HG02759 (cell line): ENCODE measurements around the gene PCSK6.

Experiments used
- ATAC-seq: cut with Tn5 transposase; IDR thresholded peaks from one replicate; pipeline ENCODE4 v1.9.1; 2021; ENCODE audit warnings: mild to moderate bottlenecking, moderate library complexity; ENCODE audit not compliant: unreplicated experiment

Gene PCSK6

DNA sequence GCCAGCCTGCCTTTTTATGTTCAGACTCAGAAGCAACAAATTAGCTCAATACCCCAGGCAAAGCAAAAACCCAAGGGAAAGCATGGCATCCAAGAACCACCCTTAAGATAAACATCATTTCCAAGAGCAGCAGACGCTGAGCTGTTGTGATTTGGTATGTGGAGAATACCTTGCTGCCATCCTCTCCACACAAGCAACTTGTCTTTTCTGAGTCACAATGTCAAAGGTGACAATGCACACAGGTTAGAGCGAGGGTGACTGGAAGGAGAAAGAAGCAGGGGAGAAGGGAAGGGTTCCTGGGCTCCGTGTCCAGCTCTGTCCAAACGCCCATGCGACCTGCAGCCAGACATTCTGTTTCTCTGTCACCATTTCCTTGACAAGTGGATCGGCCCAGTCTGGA, 6.0 kb downstream of the PCSK6 start:
- no peak for ATAC-seq

DNA sequence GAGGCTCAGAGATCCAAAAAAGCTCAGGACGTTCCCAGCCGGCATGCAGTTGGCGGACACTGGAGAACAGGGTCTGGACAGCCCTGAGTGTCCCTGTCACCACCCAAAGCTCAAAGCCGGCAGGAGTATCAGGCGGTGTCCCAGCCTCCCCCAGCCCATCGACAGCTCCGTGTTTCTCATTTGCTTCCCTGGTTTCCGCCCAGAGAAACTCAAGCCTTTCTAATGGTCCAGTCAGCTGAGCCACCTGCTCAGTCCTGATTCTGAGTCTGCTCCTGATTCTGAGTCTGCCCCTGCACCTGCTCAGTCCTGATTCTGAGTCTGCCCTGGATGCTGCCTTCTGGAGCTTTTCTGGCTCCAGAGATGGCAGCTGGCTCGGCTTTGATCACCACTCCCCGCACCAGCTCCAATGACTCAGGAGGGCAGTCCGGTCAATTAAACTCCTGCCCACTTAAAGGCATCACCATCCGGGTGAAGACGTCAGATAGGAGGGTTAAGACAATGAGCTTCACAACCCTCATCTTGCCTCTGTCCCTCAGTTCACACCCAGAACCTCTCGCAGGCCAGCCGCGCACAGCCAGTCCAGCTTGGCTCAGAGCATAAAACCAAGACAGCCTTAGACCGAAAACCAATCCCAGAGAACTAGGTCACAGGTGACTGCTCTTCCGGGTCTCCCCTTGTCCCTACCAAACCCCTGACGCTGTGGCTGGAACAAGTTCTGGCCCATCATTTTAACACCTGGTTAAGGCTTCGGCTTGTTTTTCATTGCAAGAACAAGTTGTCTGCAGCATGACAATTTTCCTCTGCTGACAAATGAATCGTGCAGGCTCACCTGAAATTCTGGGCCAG, 6.8 kb downstream of the PCSK6 start:
- ATAC-seq = no peak

DNA sequence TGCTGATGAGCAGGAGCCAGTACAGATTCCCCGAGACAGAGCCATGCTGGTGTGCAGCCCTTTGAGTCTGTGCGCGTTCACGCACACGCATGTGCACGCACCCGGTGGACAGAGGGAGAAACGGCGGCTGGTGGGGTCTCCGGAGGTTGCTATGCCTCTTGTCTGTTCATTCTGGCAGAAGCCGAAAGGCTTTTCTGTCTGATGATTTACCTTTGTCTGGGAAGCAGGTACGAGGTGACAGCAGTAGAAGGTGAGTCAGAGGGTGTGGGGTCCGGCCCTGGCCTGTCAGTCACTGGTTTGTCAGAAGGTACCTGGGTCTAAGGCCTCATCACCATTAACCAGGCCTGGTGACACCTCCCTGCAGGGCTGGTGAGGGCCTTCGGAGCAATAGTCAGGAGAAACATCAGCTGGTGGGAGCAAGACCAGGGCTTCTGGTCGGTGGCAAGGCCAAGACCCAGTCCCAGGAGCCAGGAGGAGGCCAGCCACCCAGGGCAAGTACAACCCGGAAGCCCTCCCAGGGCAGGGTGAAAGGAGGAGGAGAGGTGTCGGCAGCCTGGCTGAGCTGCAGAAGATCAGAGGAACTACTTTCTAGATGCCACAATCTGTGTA, 7.5 kb downstream of the PCSK6 start:
- no peak for ATAC-seq

DNA sequence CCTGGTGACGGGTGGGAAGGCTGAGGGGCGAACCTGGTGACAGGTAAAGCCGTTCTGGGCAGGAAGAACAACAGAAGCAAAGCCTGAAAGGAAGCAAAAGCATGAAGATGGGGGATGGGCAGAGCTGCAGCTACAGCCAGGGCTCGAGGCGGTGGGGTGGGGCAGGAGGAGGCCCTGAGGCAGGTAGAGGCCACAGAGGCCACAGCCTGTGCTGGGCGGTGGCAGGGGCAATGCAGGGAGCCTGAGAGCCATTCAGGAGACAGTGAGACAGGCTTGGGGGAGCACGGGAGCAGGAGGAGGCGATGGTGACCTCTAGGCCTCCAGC, 8.2 kb downstream of the PCSK6 start:
- ATAC-seq = no peak

DNA sequence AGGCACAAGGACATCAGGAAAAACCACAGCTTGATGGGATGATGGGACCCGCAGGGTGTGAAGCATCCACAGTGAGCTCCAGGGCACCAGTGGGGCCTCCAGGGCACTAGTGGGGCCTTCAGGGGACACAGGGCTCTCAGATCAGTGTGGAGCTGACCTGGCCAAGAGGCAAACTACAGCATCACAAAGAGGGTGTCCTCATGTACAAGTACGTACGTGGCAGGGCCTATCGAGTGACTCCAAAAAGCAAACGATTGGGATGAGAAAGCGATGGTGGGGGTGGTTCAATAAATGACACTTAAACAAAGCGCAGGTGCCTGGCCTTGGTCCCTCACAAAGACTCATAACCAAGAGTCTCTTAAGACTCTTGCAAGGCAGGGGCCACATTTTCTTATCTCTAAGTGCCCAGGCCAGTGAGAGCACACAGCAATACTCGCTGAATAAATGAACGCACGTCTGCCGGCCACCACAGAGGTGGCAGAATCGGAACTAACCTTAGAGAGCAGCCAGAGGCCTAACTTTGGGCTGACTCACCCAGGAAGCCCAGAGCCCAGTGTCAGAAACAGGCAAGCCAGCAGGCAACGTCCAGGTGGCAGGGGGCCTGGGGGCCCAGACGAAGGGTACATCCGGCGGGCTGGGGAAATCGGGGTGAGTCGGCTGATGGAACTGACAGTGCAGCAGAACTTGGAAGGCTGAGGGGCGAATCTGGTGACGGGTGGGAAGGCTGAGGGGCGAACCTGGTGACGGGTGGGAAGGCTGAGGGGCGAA, 8.7 kb downstream of the PCSK6 start:
- no peak for ATAC-seq

DNA sequence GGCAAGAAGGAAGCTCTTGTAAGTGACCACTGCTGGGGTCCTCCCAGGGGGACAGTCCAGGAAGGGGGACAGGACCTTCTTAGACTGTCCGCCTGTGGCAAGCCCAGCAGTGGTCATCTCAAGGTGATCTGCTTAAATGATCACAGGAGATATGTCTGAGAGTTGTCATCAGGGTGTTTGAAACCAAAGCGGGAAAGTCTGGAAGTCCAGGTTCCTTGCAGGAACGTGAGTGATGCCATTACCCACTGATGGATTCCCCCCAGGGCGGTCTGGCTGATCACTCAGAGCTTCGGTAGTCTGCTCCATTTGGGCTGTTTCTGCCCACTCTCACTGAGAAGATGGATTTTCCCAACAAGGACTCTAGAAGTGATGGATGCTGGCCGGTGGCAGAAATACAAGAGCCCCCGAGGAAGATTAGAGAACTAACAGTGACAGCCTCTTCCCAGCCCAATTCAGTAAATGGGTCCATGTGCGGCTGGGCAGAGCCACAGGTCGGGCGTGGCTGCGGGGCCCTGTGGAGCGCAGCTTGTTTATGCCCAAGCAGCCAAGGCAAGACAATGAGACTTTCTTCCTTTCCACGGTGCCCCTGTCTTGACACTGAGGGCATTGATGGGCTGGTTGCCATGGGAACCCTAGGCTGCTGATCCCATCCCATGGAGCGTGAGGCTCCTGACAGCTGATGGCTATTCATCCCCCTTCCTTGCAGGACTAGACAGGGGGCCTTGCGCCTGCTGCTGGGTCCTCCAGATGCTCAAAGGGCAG, 9.5 kb downstream of the PCSK6 start:
- no peak for ATAC-seq

DNA sequence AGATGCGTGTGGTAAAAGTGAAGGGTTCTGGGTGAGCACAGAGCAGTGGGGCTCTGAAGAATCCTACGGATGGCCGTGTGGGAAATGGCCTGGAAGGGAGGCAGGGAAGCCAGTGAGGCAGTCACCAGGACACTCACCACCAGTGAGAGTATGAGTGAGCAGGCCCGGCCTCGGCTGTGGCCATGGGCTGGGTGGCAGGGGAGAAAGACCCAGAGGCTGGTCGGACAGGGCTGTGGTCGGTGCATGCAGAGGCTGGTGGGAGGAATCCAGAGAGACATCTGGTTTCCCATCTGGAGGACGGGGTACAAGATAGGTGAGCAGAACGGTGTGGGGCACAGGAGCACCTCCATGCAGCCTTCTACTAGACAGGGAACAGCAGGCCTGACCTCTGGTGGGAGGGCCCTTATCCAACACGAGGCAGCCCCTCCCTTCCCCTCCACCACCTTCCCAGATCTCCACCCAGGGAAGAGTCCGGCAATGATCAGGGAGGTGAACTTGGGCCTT, 10.1 kb downstream of the PCSK6 start:
- ATAC-seq = no peak

DNA sequence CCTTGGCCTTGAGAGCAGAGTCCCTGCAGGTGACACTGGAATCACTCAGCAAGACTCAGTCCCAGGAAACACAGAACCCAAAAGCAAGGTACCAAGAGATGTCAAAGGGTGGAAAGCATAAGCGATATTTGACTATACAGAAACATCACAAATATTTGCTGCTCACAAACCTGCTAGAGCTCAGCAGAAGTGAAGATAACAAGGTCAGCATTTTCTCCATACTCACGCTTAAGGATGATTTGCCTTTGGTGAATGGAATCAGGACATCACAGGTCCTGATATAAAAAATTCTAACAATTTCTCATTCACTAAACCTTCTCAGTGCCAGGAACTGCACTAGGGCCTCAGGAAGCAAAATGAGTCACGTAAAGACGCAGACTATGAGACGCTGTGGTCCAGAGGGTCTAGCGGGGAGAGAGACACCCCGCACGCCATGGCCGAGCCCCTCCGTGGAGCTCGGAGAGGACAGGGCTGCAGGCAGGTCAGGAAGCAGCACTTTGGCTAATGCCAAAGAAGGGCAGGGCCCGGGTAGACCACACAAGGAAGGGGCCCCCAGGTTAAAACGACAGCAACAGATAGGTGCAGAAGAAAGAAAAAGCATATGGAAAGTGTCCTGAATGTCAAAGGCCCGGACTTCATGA, 10.7 kb downstream of the PCSK6 start:
- ATAC-seq = no peak

DNA sequence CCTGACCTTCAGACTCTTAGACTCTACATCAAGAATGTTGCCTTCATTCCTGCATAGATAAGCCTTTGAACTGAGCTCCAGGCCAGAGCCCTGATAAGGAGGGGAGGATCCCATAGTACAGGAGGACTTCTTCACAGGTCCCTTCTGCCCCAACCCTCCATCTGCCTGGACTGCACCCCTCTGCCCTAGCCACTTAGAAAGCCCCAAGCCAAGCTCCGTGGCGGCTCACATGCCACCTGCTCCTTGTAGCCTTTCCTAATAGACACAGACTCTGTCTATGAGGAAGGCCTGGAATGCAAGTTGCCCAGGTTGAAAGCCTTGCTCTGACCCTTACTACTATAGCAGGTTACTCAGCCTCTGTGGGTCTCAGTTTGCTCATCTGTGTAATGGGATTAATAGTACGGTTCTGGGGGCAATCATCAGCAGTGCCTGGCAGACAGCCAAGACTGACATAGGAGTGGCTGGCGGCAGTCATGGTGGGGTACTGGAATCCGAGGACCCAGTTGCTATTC, 11.6 kb downstream of the PCSK6 start:
- no peak for ATAC-seq

DNA sequence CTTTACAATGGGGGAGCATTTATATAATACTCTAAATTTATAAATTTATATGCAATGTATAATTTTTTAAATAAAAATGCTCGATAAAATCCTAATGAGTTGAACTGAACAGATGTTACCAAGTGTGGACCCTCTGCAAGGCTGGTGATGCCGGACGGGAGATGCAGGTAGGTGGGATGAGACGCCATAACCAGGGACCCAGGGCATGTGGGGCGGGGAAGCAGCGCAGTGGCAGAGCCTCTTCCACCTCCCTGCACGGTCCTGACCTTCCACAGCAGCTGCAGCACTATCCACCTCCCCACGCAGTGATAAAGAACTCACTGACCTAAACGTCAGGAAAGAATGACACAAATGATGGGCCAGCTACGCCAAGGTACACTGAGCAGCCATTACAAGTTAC, 12.8 kb downstream of the PCSK6 start:
- ATAC-seq = no peak

DNA sequence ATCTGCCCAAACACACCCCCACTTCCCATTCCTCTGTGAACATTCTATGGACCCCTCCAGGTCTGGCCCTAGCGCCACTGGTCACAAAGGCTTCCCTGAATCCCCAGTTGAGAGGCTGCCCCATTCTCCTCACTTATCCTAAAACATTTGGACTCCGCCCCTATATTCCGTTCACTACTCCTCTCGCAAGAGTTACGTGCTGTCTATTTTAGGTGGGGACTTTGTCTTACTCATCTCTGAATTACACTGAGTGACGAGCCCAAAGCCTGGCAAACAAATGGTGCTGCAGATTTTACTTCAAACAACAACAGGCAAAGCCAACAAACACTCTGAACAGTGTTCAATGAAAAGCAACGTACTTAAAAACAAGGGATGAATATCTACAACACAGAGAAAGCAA, 14.5 kb downstream of the PCSK6 start:
- ATAC-seq = no peak

DNA sequence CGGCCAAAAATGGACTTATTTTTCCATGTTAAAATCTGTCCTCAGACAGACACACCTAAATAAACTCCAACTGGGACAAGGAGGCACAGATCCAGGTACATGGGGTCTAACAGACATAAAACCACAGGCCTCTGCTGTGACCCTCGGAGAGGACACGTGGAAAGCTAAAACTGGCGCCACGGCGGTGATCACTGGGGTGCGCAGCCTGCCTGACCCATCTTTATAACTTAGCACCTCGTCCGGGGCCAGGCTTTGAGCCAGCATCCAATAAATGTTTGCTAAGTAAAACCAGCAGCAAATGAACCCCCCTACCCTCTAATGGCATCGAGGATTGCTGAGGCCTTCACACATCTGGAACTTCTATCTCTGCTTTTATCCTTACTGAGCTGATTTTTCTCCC, 15.3 kb downstream of the PCSK6 start:
- ATAC-seq = no peak

DNA sequence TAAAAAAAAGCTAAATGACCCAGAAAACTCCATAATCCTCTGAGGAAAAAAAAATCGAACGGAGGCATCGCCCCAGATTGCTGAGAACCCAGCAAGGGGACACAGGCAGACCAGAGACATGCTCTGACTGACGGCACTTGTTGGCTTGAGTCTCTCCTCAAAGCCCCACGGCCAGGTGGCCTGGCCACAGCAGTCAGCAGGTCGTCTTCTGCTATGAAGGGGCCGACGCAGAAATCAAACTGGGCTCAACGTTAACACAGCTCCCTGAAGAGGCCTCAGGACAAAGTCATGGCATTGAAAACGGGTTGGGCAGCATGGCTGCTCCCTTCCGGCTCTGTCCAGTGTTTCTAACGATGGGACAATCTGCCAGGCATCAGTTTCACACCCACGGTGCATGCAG, 17.5 kb downstream of the PCSK6 start:
- ATAC-seq = no peak

DNA sequence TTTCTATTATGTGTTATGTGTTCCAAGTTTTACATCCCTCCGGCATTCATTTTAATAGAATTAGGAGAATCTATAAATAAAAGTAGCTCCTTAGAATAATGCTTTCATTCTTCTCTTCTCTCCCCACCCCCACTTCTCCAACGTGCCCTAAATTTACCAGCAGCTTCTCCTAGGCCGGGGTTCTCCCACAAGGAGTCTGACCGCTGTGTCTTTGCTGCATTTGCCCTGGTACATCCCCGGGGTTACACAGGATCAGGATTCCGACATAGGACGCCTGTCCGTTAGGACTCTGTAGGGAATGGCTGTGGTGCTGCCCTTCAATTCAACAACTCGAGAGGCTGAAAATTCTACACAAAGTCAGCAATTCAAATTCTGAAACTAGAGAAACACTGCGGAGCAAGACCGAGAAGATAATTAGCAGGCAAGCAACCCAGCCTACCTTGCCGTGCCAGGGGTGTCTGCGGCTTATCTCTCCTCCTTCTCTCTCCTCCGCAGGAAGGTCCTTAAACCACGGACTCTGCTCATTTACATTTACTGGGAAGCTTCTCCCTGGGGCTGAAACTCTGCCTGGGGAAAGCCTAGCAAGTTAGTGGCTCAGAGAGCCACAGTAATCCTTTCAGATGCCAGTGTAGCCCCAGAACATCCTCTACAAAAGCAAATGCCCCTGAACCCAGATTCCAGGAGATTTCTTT, 18.8 kb downstream of the PCSK6 start:
- ATAC-seq = no peak

DNA sequence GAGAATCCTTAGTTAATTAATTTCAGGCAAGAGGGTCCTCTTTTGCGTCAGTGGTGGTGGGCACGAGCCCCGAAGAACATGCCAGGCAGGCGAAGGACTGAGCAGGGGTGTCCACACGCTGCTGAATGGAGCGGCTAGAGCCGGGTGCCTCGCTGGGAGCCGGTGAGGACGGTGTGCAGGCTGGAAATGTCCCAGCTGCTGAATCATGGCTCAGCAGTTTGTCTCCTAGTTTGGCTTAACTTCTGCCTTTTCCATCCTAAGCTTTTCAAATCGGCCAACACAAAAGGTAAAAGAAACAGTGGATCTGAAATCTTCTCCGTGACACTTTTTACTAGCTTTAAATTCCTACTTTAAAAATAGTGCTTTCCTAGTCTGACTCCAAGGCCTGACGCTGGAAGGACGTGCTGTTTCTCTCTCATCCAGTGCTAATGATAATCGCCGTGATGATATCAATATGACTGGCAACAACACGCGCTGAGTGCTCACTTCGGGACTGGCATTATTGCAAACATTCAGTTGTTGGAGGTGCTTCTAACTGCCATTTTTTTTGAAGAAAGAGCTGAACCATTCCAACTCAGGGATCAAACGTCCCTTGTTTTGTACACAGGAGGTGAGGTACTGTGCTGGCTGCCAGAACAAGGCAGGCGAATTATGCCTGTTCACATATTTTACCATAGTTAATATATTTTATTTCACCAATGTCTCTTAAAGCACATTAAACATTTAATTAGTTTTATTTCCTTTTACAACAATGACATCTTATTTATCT, 19.8 kb downstream of the PCSK6 start:
- ATAC-seq = no peak

DNA sequence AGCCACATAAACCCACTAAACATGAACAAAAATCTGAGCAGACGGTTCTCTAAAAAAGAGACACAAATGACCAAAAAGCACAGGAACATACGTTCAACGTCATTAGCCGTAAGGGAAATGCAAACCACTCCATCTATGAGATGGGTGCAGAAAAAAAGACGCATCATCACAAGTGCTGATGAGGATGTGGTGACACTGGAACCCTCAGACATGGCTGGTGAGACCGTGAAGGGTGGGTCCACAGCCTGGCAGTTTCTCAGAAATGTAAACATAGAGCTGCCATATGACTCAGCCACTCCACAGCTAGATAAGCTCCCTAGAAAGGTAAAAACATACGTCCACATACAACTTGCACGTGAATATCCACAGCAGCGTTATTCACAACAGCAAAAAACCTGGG, 23.3 kb downstream of the PCSK6 start:
- ATAC-seq = no peak

DNA sequence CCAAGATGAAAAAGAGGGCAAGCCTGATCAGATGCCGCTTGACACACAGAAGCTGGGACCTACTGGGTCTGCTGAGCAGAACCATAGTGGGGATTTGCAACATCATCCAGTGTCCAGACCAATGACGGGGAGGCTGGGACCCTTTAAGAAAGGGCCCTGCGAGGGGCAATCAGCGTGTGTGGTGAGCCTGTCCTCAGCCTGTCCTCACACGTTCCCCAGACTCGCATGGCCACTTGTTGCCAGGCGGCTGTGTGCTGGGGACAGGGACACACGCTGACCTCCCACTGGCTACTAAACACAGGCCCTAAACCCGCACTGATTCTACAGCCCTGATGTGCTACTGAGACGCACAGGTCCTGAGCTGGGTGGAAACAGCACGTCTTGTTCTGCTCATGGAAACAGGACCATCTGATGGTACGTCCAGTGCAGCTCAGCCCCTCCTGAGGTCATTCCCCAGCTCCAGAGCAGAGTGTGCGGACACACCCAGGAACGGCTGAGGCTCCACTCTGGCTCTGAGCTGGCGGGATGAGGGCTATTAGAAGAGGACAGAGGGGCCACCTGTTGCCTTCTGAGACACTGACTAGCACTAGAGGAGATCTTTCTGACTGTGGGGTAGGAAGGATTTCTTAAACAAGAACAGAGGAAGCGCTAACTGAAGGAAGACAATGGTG, 24.4 kb downstream of the PCSK6 start:
- ATAC-seq = no peak

DNA sequence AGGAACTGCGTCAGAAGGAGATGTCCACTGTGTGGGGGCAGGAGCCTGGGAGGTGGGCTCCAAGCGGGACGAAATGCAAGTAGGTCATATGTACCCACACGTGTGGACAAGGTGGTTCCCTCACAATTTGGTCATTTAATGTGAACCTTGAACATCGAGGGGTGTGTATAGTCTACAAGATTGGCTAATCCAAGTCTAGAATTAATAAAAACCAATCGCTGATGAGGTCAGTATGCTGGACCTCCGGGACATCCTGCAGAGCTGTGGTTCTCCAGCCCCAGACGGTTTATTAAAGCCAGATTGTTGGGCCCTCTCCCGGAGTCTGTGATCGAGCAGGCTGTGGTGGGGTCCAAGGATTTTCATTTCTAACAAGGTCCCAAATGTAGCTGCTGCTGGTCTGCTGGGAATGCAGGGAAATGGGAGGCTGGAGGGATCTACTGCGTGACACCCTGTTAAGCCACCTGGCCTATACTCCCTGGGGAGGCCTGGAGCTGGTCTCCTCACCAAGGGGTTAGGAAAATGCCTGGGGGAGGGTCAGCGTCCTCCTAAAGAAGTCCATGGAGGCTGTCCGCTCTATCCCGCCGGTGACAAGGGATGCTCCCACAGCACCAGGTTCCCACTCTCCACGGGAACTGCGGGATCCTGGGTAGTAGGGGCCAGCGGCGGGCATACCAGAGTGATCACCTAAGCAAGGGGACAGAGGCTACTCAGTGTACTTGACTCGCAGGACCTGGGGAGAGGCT, 25.1 kb downstream of the PCSK6 start:
- no peak for ATAC-seq
